K562 (cell line): ENCODE data around the gene SIGLEC5.

ENCODE experiments used
- DPF2 ChIP-seq: fragments of 450-650 bp; IDR thresholded peaks from 2 replicates; pipeline ENCODE4 v1.6.1; 2016
- ELF1 ChIP-seq: fragments of 200-800 bp; sonication (Bioruptor generic); IDR thresholded peaks from 2 replicates; pipeline ENCODE4 v1.6.1; 2016; ENCODE audit warnings: missing genetic modification characterization, missing compliant biosample characterization
- ETV6 ChIP-seq, 3 experiments: fragments of 150-350 bp in 1 of 3; sonication (generic) in 1 of 3; formaldehyde crosslinking in 1 of 3; IDR thresholded peaks; 2 replicates each; pipeline versions ENCODE4 v1.6.1 to v1.8.0; 2014 to 2022; ENCODE audit warnings: borderline replicate concordance in 2 of 3, low read depth in 2 of 3, antibody characterized with exemption in 1 of 3, low read length in 1 of 3, mild to moderate bottlenecking in 1 of 3, missing genetic modification reagents in 1 of 3
- GTF2F1 ChIP-seq: IDR thresholded peaks from 2 replicates; pipeline ENCODE4 v1.6.1; 2011; ENCODE audit warnings: low read depth, low read length, improper control_type of control experiment
- HDAC8 ChIP-seq: fragments of 450-650 bp; IDR thresholded peaks from 2 replicates; pipeline ENCODE4 v1.6.1; 2016; ENCODE audit warnings: mild to moderate bottlenecking, missing genetic modification characterization, moderate library complexity, missing compliant biosample characterization
- KLF16 ChIP-seq: IDR thresholded peaks from 2 replicates; pipeline ENCODE4 v1.6.1; 2016; ENCODE audit warnings: antibody characterized with exemption
- POLR2A ChIP-seq: fragments of 450-650 bp; conservative IDR thresholded peaks from 2 replicates; pipeline ENCODE4 v1.6.1; 2016
- ZBTB1 ChIP-seq: sonication (generic); formaldehyde crosslinking; IDR thresholded peaks from 2 replicates; pipeline ENCODE4 v1.8.1; 2023; ENCODE audit warnings: missing genetic modification reagents, low read depth, mild to moderate bottlenecking, borderline replicate concordance
- ZNF232 ChIP-seq: sonication (generic); formaldehyde crosslinking; IDR thresholded peaks from 2 replicates; pipeline ENCODE4 v1.8.0; 2022; ENCODE audit warnings: mild to moderate bottlenecking, missing genetic modification reagents
- TF ChIP-seq, protein P1 (sequence below), 3 experiments: IDR thresholded peaks in 2 of 3; conservative IDR thresholded peaks in 1 of 3; 2 replicates each; pipeline ENCODE4 v1.5.1; 2011 to 2012; ENCODE audit warnings: low read length in 3 of 3, mild to moderate bottlenecking in 3 of 3, control low read depth in 2 of 3, improper control_type of control experiment in 1 of 3, inconsistent platforms in 1 of 3, low read depth in 1 of 3, mixed read lengths in 1 of 3, moderate library complexity in 1 of 3; ENCODE audit not compliant: insufficient read depth in 2 of 3

DNA sequence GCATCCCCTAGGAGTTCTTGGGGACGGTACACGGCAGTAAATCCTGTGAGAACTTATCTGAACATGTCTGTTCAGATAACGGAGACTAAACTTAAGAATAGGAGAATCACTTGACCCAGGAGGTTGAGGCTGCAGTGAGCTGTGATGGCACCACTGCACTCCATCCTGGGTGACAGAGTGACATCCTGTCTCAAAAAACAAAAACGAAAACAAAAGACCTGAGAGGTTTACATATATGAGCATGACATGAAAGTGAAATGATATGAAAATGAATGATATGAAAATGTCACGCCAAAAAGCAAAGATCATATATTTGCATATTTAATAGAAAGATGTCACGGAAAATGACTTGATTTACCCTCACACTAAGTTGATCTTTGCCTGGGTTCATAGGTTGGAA is 53.4 kb downstream of the SIGLEC5 start:
- TF ChIP-seq, protein P1, sequence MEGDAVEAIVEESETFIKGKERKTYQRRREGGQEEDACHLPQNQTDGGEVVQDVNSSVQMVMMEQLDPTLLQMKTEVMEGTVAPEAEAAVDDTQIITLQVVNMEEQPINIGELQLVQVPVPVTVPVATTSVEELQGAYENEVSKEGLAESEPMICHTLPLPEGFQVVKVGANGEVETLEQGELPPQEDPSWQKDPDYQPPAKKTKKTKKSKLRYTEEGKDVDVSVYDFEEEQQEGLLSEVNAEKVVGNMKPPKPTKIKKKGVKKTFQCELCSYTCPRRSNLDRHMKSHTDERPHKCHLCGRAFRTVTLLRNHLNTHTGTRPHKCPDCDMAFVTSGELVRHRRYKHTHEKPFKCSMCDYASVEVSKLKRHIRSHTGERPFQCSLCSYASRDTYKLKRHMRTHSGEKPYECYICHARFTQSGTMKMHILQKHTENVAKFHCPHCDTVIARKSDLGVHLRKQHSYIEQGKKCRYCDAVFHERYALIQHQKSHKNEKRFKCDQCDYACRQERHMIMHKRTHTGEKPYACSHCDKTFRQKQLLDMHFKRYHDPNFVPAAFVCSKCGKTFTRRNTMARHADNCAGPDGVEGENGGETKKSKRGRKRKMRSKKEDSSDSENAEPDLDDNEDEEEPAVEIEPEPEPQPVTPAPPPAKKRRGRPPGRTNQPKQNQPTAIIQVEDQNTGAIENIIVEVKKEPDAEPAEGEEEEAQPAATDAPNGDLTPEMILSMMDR (IDR thresholded peaks at IDR 0.05 in 2 of 3, conservative IDR thresholded peaks at IDR 0.05 in 1 of 3; ENCODE audit: insufficient read depth in 2 of 3, low read depth in 1 of 3, low read length in 3 of 3): no peak
- TF ChIP-seq ZNF232 (CRISPR knock-in tag) (no peak), ELF1 (tag) (no peak), ZBTB1 (no peak), GTF2F1 (no peak), HDAC8 (tag) (no peak), DPF2 (no peak), ETV6 (IDR thresholded peaks at IDR 0.05; ENCODE audit: borderline replicate concordance in 1 of 2, low read depth in 2 of 2, low read length in 1 of 2) (no peak), ETV6 (CRISPR knock-in tag; IDR thresholded peaks at IDR 0.05; ENCODE audit: borderline replicate concordance) (no peak), KLF16 (no peak), POLR2A (no peak)
